ENCODE results near the gene TMEM170B.

Gene TMEM170B

GRCh38 chr6:11495565-11496145 is 41.9 kb upstream of the TMEM170B start:
- Histone ChIP-seq H3F3A (ENCODE audit: low read depth) (no peaks in the 10 kb centered on the region), H3K27me3 (ENCODE audit: insufficient read depth, low read length, poor library complexity, severe bottlenecking) (no peaks in the 10 kb centered on the region), H3K79me2 (ENCODE audit: insufficient read depth, low read length) (no peaks in the 10 kb centered on the region), H3K9ac (ENCODE audit: low read depth, low read length, poor library complexity, severe bottlenecking) (no peak overlapping the region), H4K20me1 (ENCODE audit: insufficient read depth, low read length, poor library complexity, severe bottlenecking) (no peaks in the 10 kb centered on the region), H3K36me3 (ENCODE audit: insufficient read depth, low read length) (no peaks in the 10 kb centered on the region), H2AFZ (ENCODE audit: low read length) (peak overlapping the region; percentile 76), H3K9me2 (replicated peaks; ENCODE audit: low read depth, low read length) (no peaks in the 10 kb centered on the region), H3K9me3 (ENCODE audit: insufficient read depth, low read depth, low read length) (no peaks in the 10 kb centered on the region), H3K4me1 (ENCODE audit: insufficient read depth, low read length, poor library complexity, severe bottlenecking) (peaks cover 9% of the 10 kb centered on the region), H3K4me2 (ENCODE audit: low read depth, low read length, poor library complexity, severe bottlenecking) (peak overlapping the region; percentile 6), H3K4me3 (ENCODE audit: low read length, poor library complexity, severe bottlenecking) (no peak overlapping the region)
- TF ChIP-seq CTCF (conservative IDR thresholded peaks at IDR 0.05; ENCODE audit: low read length) (no peak), EZH2phosphoT487 (IDR thresholded peaks at IDR 0.05; ENCODE audit: borderline replicate concordance) (no peak)

- Histone ChIP-seq H3K9me2 (replicated peaks; ENCODE audit: low read depth, low read length) (no peaks in the 10 kb centered on the region), H3K4me2 (ENCODE audit: low read depth, low read length, poor library complexity, severe bottlenecking) (peak overlapping the region; percentile 6), H4K20me1 (ENCODE audit: insufficient read depth, low read length, poor library complexity, severe bottlenecking) (no peaks in the 10 kb centered on the region), H3K9me3 (ENCODE audit: insufficient read depth, low read depth, low read length) (no peaks in the 10 kb centered on the region), H2AFZ (ENCODE audit: low read length) (peak overlapping the region; percentile 76), H3K9ac (ENCODE audit: low read depth, low read length, poor library complexity, severe bottlenecking) (peak overlapping the region; percentile 3), H3K79me2 (ENCODE audit: insufficient read depth, low read length) (no peaks in the 10 kb centered on the region), H3F3A (ENCODE audit: low read depth) (no peaks in the 10 kb centered on the region), H3K36me3 (ENCODE audit: insufficient read depth, low read length) (no peaks in the 10 kb centered on the region), H3K4me1 (ENCODE audit: insufficient read depth, low read length, poor library complexity, severe bottlenecking) (peaks cover 9% of the 10 kb centered on the region), H3K27me3 (ENCODE audit: insufficient read depth, low read length, poor library complexity, severe bottlenecking) (no peaks in the 10 kb centered on the region), H3K4me3 (ENCODE audit: low read length, poor library complexity, severe bottlenecking) (no peak overlapping the region)
- no peak for TF ChIP-seq EZH2phosphoT487 (IDR thresholded peaks at IDR 0.05; ENCODE audit: borderline replicate concordance)
- peak; percentile 96 for TF ChIP-seq CTCF (conservative IDR thresholded peaks at IDR 0.05; ENCODE audit: low read length)
These were observed 41.1 kb upstream of the TMEM170B start for GRCh38 chr6:11496152-11497060.

- H3F3A ChIP-seq (ENCODE audit: low read depth): no peaks in the 10 kb centered on the region
- H3K4me3 ChIP-seq (ENCODE audit: low read length, poor library complexity, severe bottlenecking): no peak overlapping the region
- H4K20me1 ChIP-seq (ENCODE audit: insufficient read depth, low read length, poor library complexity, severe bottlenecking): no peaks in the 10 kb centered on the region
- H2AFZ ChIP-seq (ENCODE audit: low read length): no peak overlapping the region
- no peaks in the 10 kb centered on the region for H3K79me2 ChIP-seq (ENCODE audit: insufficient read depth, low read length)
- no peaks in the 10 kb centered on the region for H3K27me3 ChIP-seq (ENCODE audit: insufficient read depth, low read length, poor library complexity, severe bottlenecking)
- H3K4me2 ChIP-seq (ENCODE audit: low read depth, low read length, poor library complexity, severe bottlenecking): peak overlapping the region; percentile 6
- no peaks in the 10 kb centered on the region for H3K9me2 ChIP-seq (replicated peaks; ENCODE audit: low read depth, low read length)
- no peak overlapping the region for H3K9ac ChIP-seq (ENCODE audit: low read depth, low read length, poor library complexity, severe bottlenecking)
- TF ChIP-seq CTCF (conservative IDR thresholded peaks at IDR 0.05; ENCODE audit: low read length): no peak
- no peaks in the 10 kb centered on the region for H3K36me3 ChIP-seq (ENCODE audit: insufficient read depth, low read length)
- peaks cover 9% of the 10 kb centered on the region for H3K4me1 ChIP-seq (ENCODE audit: insufficient read depth, low read length, poor library complexity, severe bottlenecking)
- H3K9me3 ChIP-seq (ENCODE audit: insufficient read depth, low read depth, low read length): no peaks in the 10 kb centered on the region
These were observed 40.4 kb upstream of the TMEM170B start for GRCh38 chr6:11497107-11497506.

Data from Loucy (cell line).